Renal pelvis (tissue), 4 donors: ENCODE measurements around the gene TNFRSF19. TPM values are rescaled to one million over a fixed set of nuclear protein-coding genes. Genes with fewer than 3 reads are reported as not detected.
A peak's percentile ranks its signal among the peaks of the same experiment; 100 is the strongest.
"Not testable (repeated sequence)": the region's sequence is repeated elsewhere in the genome, so short reads cannot be mapped to it uniquely, and the experiment has no call there.

Experiments
- DNase-seq: peaks from one replicate; pipeline ENCODE4 v3.0.0-alpha.2; 2013
- polyA plus RNA-seq, 3 donors: library from polyadenylated mRNA; unstranded; fragments of 120-200 nt; gene quantifications; one replicate each; pipeline ENCODE4 v1.2.1, GENCODE V29; 2013; ENCODE audit not compliant: insufficient read length in 3 of 3

The TNFRSF19 gene
- polyA plus RNA-seq, 3 donors = 46.6 to 51.2 (median 46.7) TPM

GRCh38 chr13:23560571-23561089 is 9.6 kb upstream of the TNFRSF19 start:
- no peak for DNase-seq

GRCh38 chr13:23561261-23561660 is 9.0 kb upstream of the TNFRSF19 start:
- DNase-seq = no peak

GRCh38 chr13:23563085-23563845 is 6.9 kb upstream of the TNFRSF19 start:
- DNase-seq = no peak

- no peak for DNase-seq
Observed at GRCh38 chr13:23567906-23568460, 2.2 kb upstream of the TNFRSF19 start.

GRCh38 chr13:23570921-23571315 is 706 bp downstream of the TNFRSF19 start:
- no peak for DNase-seq

GRCh38 chr13:23571431-23571830 is 1.2 kb downstream of the TNFRSF19 start:
- DNase-seq = no peak

- no peak for DNase-seq
Observed at GRCh38 chr13:23572836-23573235, 2.6 kb downstream of the TNFRSF19 start.

GRCh38 chr13:23574421-23575145 is 4.4 kb downstream of the TNFRSF19 start:
- no peak for DNase-seq

- no peak for DNase-seq
Observed at GRCh38 chr13:23575632-23576031, 5.4 kb downstream of the TNFRSF19 start.

- peak; percentile 57 for DNase-seq
Observed at GRCh38 chr13:23578411-23579071, 8.3 kb downstream of the TNFRSF19 start.

GRCh38 chr13:23579072-23579895 is 9.1 kb downstream of the TNFRSF19 start:
- DNase-seq = peak; percentile 87

GRCh38 chr13:23579896-23580683 is 9.9 kb downstream of the TNFRSF19 start:
- no peak for DNase-seq

- no peak for DNase-seq
Observed at GRCh38 chr13:23580684-23581060, 10.5 kb downstream of the TNFRSF19 start.

- no peak for DNase-seq
Observed at GRCh38 chr13:23583491-23583890, 13.3 kb downstream of the TNFRSF19 start.

GRCh38 chr13:23584275-23584674 is 14.1 kb downstream of the TNFRSF19 start:
- no peak for DNase-seq

GRCh38 chr13:23586336-23586735 is 16.1 kb downstream of the TNFRSF19 start:
- no peak for DNase-seq

GRCh38 chr13:23588666-23589065 is 18.5 kb downstream of the TNFRSF19 start:
- DNase-seq = no peak

- DNase-seq = no peak
Observed at GRCh38 chr13:23592596-23592995, 22.4 kb downstream of the TNFRSF19 start.

GRCh38 chr13:23593148-23593547 is 22.9 kb downstream of the TNFRSF19 start:
- no peak for DNase-seq

GRCh38 chr13:23594290-23594689 is 24.1 kb downstream of the TNFRSF19 start:
- not testable (repeated sequence) for DNase-seq

GRCh38 chr13:23598369-23598768 is 28.2 kb downstream of the TNFRSF19 start:
- no peak for DNase-seq
